K562 (cell line): ENCODE data around the gene TNNI2. TPM values are rescaled to one million over a fixed set of nuclear protein-coding genes. Genes with fewer than 3 reads are reported as not detected.

ENCODE experiments used
- ATAC-seq: fragments of 200-7000 bp; cut with Tn5 transposase; 3 replicates; pipeline ENCODE4 v1.9.1; 2020; ENCODE audit warnings: moderate library complexity
- BruUV-seq: library from RNA; stranded (reverse); fragments of 400-500 nt; replicated peaks from 2 replicates; lab custom pipeline; 2021; lab: Mats Ljungman, UMichigan
- CTCF ChIA-PET: fragments of 300-600 bp; formaldehyde crosslinking; extraction: SDS; loops from one replicate; lab custom pipeline; 2021; ENCODE audit warnings: low intra/inter-chr PET ratio; lab: Yijun Ruan, JAX
- POLR2A ChIA-PET: fragments of 300-600, 350-650 bp; sonication (Branson Sonifier 250); formaldehyde crosslinking; extraction: SDS; loops from one replicate; lab custom pipeline; 2021; ENCODE audit warnings: antibody characterized with exemption, inconsistent platforms; lab: Yijun Ruan, JAX
- DNase-seq, 4 experiments: peaks; one replicate each; pipeline versions ENCODE4 v3.0.0 to v3.0.0-alpha.2; 2011 to 2018; ENCODE audit warnings: low spot score in 3 of 4, mixed read lengths in 3 of 4; ENCODE audit errors: extremely low read depth in 1 of 4
- FAIRE-seq: peaks from 2 replicates; lab custom pipeline; 2011; peaks lifted over from hg19 to GRCh38; lab: Jason Lieb, UNC
- H2AFZ ChIP-seq: 2 replicates; pipeline ENCODE4 v1.6.0; 2011; ENCODE audit warnings: low read depth, low read length, control low read depth, inconsistent platforms
- H3K27ac ChIP-seq: fragments of 200-600 bp; 3 replicates; pipeline ENCODE4 v1.8.0; 2011; ENCODE audit warnings: low read depth, mild to moderate bottlenecking, control low read depth, inconsistent platforms, low read length, moderate library complexity, mixed read lengths; ENCODE audit errors: extremely low read depth
- H3K27me3 ChIP-seq, 2 experiments: fragments of 300-600 bp in 1 of 2; 2 replicates in 1 of 2; 3 replicates in 1 of 2; pipeline versions ENCODE4 v1.6.0 to v1.8.0; 2011; ENCODE audit warnings: inconsistent platforms in 2 of 2, low read length in 2 of 2, mild to moderate bottlenecking in 1 of 2, mixed read lengths in 1 of 2, moderate library complexity in 1 of 2; ENCODE audit not compliant: control insufficient read depth in 2 of 2, insufficient read depth in 2 of 2
- H3K36me3 ChIP-seq: fragments of 300-600 bp; 3 replicates; pipeline ENCODE4 v1.8.0; 2011; ENCODE audit warnings: mild to moderate bottlenecking, low read length, inconsistent platforms; ENCODE audit not compliant: control insufficient read depth, insufficient read depth
- H3K4me1 ChIP-seq, 2 experiments: fragments of 200-600 bp in 1 of 2; replicated peaks in 1 of 2; 2 replicates in 1 of 2; 3 replicates in 1 of 2; pipeline versions ENCODE4 v1.5.1 to v1.8.0; 2011; ENCODE audit warnings: inconsistent platforms in 2 of 2, low read length in 2 of 2, mild to moderate bottlenecking in 1 of 2, mixed read lengths in 1 of 2, moderate library complexity in 1 of 2; ENCODE audit not compliant: control insufficient read depth in 2 of 2, insufficient read depth in 2 of 2
- H3K4me2 ChIP-seq: 2 replicates; pipeline ENCODE4 v1.6.1; 2011; ENCODE audit warnings: low read length, control low read depth, inconsistent platforms, mixed read lengths; ENCODE audit not compliant: insufficient read depth
- H3K4me3 ChIP-seq: fragments of 200-600 bp; sonication (generic), shearing (Covaris generic); 2 replicates; pipeline ENCODE4 v1.5.1; 2016; ENCODE audit warnings: control low read depth, inconsistent platforms
- H3K79me2 ChIP-seq: fragments of 200-600 bp; 3 replicates; pipeline ENCODE4 v1.8.0; 2011; ENCODE audit warnings: low read length, inconsistent platforms; ENCODE audit not compliant: control insufficient read depth, insufficient read depth
- H3K9ac ChIP-seq, 2 experiments: 2 replicates each; pipeline versions ENCODE4 v1.6.0 to v1.6.1; 2011; ENCODE audit warnings: low read depth in 2 of 2, low read length in 2 of 2, control low read depth in 1 of 2, inconsistent platforms in 1 of 2, mild to moderate bottlenecking in 1 of 2, mixed read lengths in 1 of 2; ENCODE audit not compliant: insufficient read depth in 1 of 2
- H3K9me1 ChIP-seq: one replicate; pipeline ENCODE4 v1.6.0; 2011; ENCODE audit warnings: inconsistent platforms, mild to moderate bottlenecking, low read length, moderate library complexity; ENCODE audit not compliant: control insufficient read depth, insufficient read depth
- H3K9me3 ChIP-seq: replicated peaks from 2 replicates; pipeline ENCODE4 v1.5.1; 2011; ENCODE audit warnings: low read depth, low read length, inconsistent platforms; ENCODE audit not compliant: control insufficient read depth, insufficient read depth
- H4K20me1 ChIP-seq: replicated peaks from 2 replicates; pipeline ENCODE4 v1.6.1; 2011; ENCODE audit warnings: low read length, inconsistent platforms, mixed read lengths; ENCODE audit not compliant: control insufficient read depth, insufficient read depth
- FOS ChIP-seq: IDR thresholded peaks from 3 replicates; pipeline ENCODE4 v1.6.1; 2011; ENCODE audit not compliant: insufficient read length; ENCODE audit errors: extremely low read depth
- HDAC2 ChIP-seq: fragments of 450-650 bp; IDR thresholded peaks from 2 replicates; pipeline ENCODE4 v1.6.1; 2016; ENCODE audit warnings: mild to moderate bottlenecking
- KDM1A ChIP-seq, 2 experiments: fragments of 450-650 bp; IDR thresholded peaks; 2 replicates each; pipeline ENCODE4 v1.6.1; 2016; ENCODE audit warnings: mild to moderate bottlenecking in 2 of 2
- PHF21A ChIP-seq: fragments of 450-650 bp; IDR thresholded peaks from 2 replicates; pipeline ENCODE4 v1.6.1; 2017; ENCODE audit warnings: low read depth, borderline replicate concordance
- XRCC5 ChIP-seq: fragments of 200-400 bp; formaldehyde crosslinking; IDR thresholded peaks from 2 replicates; pipeline ENCODE4 v1.6.1; 2017; ENCODE audit warnings: low read depth, mild to moderate bottlenecking, low read length
- WGBS: fragments of 100-300 bp; shearing (Covaris generic); methylation state at CpG from one replicate; pipeline ENCODE4 v1.1.6; 2016; ENCODE audit warnings: low coverage, mixed read lengths; ENCODE audit not compliant: insufficient coverage; ENCODE audit errors: missing lambda C conversion rate; 5-methylcytosine and 5-hydroxymethylcytosine counted together
- in situ Hi-C: fragments of 300-500 bp; cut with MboI; formaldehyde crosslinking; loops from 4 replicates; pipeline ENCODE4 v1.15.0; 2018; ENCODE audit warnings: inconsistent platforms, mixed read lengths
- intact Hi-C: fragments of 100-400 bp; cut with micrococcal nuclease; formaldehyde crosslinking; loops from 2 replicates; pipeline ENCODE4 v1.14.2; 2022
- polyA plus RNA-seq, 8 experiments: library from polyadenylated mRNA; depleted of rRNA in 4 of 8; stranded (reverse) in 5 of 8; unstranded in 3 of 8; fragments of >200 nt; fragmentation: Nextera tagmentation in 2 of 8; fragmentation: Illumina TruSeq in 1 of 8; extraction: Ambion mirVana in 2 of 8; extraction: Trizol in 1 of 8; gene quantifications; 2 replicates each; pipeline versions ENCODE4 v1.2.1 to v1.2.3, GENCODE V29; 2011 to 2014; ENCODE audit warnings: inconsistent platforms in 1 of 8, missing spikeins in 1 of 8
- total RNA-seq, 7 experiments: library from RNA; depleted of rRNA in 6 of 7; stranded (reverse); fragments of >200 nt in 6 of 7; fragmentation: Illumina TruSeq in 2 of 7; extraction: Trizol in 2 of 7; gene quantifications; 2 replicates each; pipeline versions ENCODE4 v1.2.1 to v1.2.3, GENCODE V29; 2011 to 2021; ENCODE audit warnings: low replicate concordance in 1 of 7
- TF ChIP-seq, protein P1 (sequence below): fragments of 250-450 bp; sonication (Bioruptor Pico); IDR thresholded peaks from 2 replicates; pipeline ENCODE4 v1.8.0; 2021; ENCODE audit warnings: moderate library complexity, mild to moderate bottlenecking, inconsistent platforms

TNNI2 gene
- total and polyA plus RNA-seq, 9 of the 15 experiments (the other 6 are each of a cell fraction or from before 2014, with no cell fraction given), result not detected

DNA sequence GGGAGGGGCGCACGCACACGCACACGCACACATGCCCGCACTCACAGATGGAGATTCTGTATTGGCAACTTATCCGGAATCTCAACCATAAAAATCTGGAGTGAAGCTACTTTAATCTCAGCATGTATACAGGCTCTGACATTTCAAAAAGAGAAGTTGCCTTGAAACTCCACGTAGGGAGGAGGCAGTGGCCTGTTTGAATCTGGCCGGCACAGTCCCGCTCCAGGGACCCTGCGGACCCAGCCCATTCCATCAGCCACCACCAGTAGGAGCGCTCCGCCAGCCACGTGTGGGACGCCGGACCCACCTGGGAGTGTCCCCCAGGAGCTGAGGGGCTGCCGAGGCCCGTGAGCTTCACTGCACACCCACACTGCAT is 5.9 kb upstream of the TNNI2 start:
- ATAC-seq (no peak), DNase-seq (no peak), FAIRE-seq (no peak)
- TF ChIP-seq HDAC2, result 0 out of 2 replicates have a peak, but pooled peaks have one; percentile 7
- peak in 1 of 2 experiments; percentile 10; a peak in 1 of 4 replicates for TF ChIP-seq KDM1A (IDR thresholded peaks at IDR 0.05)
- TF ChIP-seq FOS, result no peak
- TF ChIP-seq PHF21A, result 0 out of 2 replicates have a peak, but pooled peaks have one; percentile 0
- Histone ChIP-seq H3K79me2 (no peaks in the 10 kb centered on the region), H3K9me3 (no peaks in the 10 kb centered on the region), H3K27me3 (peaks cover 3 to 72% of the 10 kb centered on the region in 2 experiments; a peak in 4 of 5 replicates), H3K4me2 (no peak overlapping the region), H3K27ac (no peak overlapping the region), H3K4me1 (peaks cover 0 to 45% of the 10 kb centered on the region in 2 experiments; a peak in 2 of 5 replicates), H4K20me1 (peaks cover 19% of the 10 kb centered on the region), H3K9ac (no peak overlapping the region), H2AFZ (no peak overlapping the region), H3K36me3 (no peaks in the 10 kb centered on the region), H3K4me3 (no peak overlapping the region), H3K9me1 (no peaks in the 10 kb centered on the region)
- WGBS, result 12% methylated on average over 11 of the region's 17 CpGs
- BruUV-seq, result no TSS peak
- intact Hi-C loops (loop anchor here (1.0 to 2.0 kb wide), 2 partner anchors 139 to 180 kb away; no protein-coding TSS in a partner anchor), in situ Hi-C loops (no loop called here)
- POLR2A ChIA-PET, result interaction anchor here (0.6 kb wide), 1 partner anchor 128 kb away, joined by 3 read pairs; no protein-coding TSS in a partner anchor
- CTCF ChIA-PET, result interaction anchor here (0.5 to 5.3 kb wide), 11 partner anchors 40 to 180 kb away, joined by 3 to 77 read pairs (median 5); partner anchors contain the start of gene KRTAP5-6

DNA sequence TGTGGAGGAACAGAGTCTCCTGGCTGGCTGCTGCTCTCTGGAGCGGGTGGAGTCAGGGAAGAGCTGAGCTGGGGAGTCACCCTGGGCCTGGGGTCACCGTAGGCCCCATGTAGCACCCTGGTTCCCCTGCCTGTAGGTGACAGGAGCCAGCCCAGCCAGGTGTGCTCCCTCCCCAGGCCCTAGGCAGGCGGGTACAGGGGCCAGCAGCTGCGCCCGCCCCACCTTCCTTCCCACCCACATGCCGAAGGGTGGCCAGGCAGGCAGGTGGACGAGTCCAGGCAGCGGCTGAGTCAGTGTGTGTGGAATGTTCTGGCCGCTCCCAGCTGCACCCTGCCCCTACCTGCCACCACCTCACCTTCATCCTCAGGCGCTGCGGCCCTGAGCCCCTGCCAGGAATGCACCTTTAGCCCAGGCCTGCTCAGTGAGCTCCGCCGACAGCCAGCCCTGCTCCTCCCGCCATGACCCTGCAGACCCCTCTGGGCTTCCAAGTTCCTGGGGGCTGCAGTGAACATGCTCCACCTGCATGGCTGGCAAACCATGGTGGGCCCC is 4.6 kb upstream of the TNNI2 start:
- ChIA-PET CTCF (interaction anchor here (1.3 to 5.3 kb wide), 2 partner anchors 141 to 168 kb away, joined by 4 to 77 read pairs; no protein-coding TSS in a partner anchor), POLR2A (interaction anchor here (0.6 to 2.0 kb wide), 4 partner anchors 16 to 1227 kb away, joined by 3 to 5 read pairs (median 3); no protein-coding TSS in a partner anchor)
- Histone ChIP-seq H4K20me1 (peaks cover 19% of the 10 kb centered on the region), H3K27ac (no peak overlapping the region), H3K9me3 (no peaks in the 10 kb centered on the region), H2AFZ (no peak overlapping the region), H3K4me3 (no peak overlapping the region), H3K9ac (no peak overlapping the region), H3K9me1 (no peaks in the 10 kb centered on the region), H3K36me3 (no peaks in the 10 kb centered on the region), H3K4me2 (no peak overlapping the region)
- no TSS peak for BruUV-seq
- ATAC-seq, result no peak
- intact Hi-C loops, result no loop called here
- TF ChIP-seq, protein P1, sequence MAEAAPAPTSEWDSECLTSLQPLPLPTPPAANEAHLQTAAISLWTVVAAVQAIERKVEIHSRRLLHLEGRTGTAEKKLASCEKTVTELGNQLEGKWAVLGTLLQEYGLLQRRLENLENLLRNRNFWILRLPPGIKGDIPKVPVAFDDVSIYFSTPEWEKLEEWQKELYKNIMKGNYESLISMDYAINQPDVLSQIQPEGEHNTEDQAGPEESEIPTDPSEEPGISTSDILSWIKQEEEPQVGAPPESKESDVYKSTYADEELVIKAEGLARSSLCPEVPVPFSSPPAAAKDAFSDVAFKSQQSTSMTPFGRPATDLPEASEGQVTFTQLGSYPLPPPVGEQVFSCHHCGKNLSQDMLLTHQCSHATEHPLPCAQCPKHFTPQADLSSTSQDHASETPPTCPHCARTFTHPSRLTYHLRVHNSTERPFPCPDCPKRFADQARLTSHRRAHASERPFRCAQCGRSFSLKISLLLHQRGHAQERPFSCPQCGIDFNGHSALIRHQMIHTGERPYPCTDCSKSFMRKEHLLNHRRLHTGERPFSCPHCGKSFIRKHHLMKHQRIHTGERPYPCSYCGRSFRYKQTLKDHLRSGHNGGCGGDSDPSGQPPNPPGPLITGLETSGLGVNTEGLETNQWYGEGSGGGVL (CRISPR knock-in tag), result no peak
- TF ChIP-seq XRCC5, result no peak
- TF ChIP-seq, all 486 proteins: peak for 0
- in situ Hi-C loops, result no loop called here
- Histone ChIP-seq H3K79me2 (no peaks in the 10 kb centered on the region), H3K4me1 (peaks cover 0 to 53% of the 10 kb centered on the region in 2 experiments; a peak in 2 of 5 replicates), H3K27me3 (peaks cover 3 to 59% of the 10 kb centered on the region in 2 experiments; a peak in 4 of 5 replicates)
- 1% methylated on average over 12 of the region's 14 CpGs for WGBS
- FAIRE-seq (no peak), DNase-seq (no peak)
